ENCODE data around the gene C2orf92. TPM values are rescaled to one million over a fixed set of nuclear protein-coding genes. Genes with fewer than 3 reads are reported as not detected.

C2orf92 gene
- polyA plus RNA-seq, 2 of the 4 experiments (the other 2 are of a cell fraction): 1.1 to 2.7 TPM

GRCh38 chr2:97724946-97725688 lies 55.6 kb downstream of the C2orf92 start:
- Histone ChIP-seq H3K9me3 (peaks cover under 1% of the 10 kb centered on the region; the same call in 2 of the 3 replicates), H3K4me3 (no peak overlapping the region), H3K4me1 (peaks cover 3% of the 10 kb centered on the region; the same call in 1 of the 3 replicates), H3K27ac (no peak overlapping the region), H3K4me2 (no peak overlapping the region)
- ATAC-seq: no peak
- no peak for DNase-seq (ENCODE audit: low read depth in 1 of 2, low spot score in 1 of 2)
- POLR2A ChIA-PET: no interaction called here
- 72% methylated on average over 27 of the region's 31 CpGs for WGBS (ENCODE audit: missing lambda C conversion rate)
- CTCF ChIA-PET: interaction anchor here (0.8 to 4.2 kb wide), 3 partner anchors 16 to 25 kb away, joined by 3 to 26 read pairs (median 3); no protein-coding TSS in a partner anchor
- TF ChIP-seq PHF8 (IDR thresholded peaks at IDR 0.05; ENCODE audit: borderline replicate concordance, low read depth) (no peak), REST (IDR thresholded peaks at IDR 0.05) (no peak), NFE2L2 (conservative IDR thresholded peaks at IDR 0.05; ENCODE audit: low read length) (no peak), MAZ (IDR thresholded peaks at IDR 0.05; ENCODE audit: borderline replicate concordance, low read depth, low read length) (no peak), EP300 (IDR thresholded peaks at IDR 0.05) (no peak), POLR2AphosphoS2 (conservative IDR thresholded peaks at IDR 0.05; ENCODE audit: low read length) (no peak), RFX5 (IDR thresholded peaks at IDR 0.05) (no peak), GATA3 (IDR thresholded peaks at IDR 0.05; ENCODE audit: borderline replicate concordance) (no peak), ZFP36 (IDR thresholded peaks at IDR 0.05; ENCODE audit: borderline replicate concordance, partially characterized antibody) (no peak)
- no peak for FAIRE-seq

- Histone ChIP-seq H3K4me3 (no peak overlapping the region), H3K27ac (no peak overlapping the region), H3K4me1 (peaks cover 3% of the 10 kb centered on the region; the same call in 1 of the 3 replicates), H3K4me2 (no peak overlapping the region), H3K9me3 (peaks cover 5% of the 10 kb centered on the region; the same call in 2 of the 3 replicates)
- ATAC-seq (no peak), FAIRE-seq (no peak), DNase-seq (ENCODE audit: low read depth in 1 of 2, low spot score in 1 of 2) (no peak)
- no peak for TF ChIP-seq EHF (CRISPR knock-in tag; IDR thresholded peaks at IDR 0.05)
- TF ChIP-seq JUNB (IDR thresholded peaks at IDR 0.05): no peak
- no peak for TF ChIP-seq CHD4 (IDR thresholded peaks at IDR 0.05; ENCODE audit: borderline replicate concordance)
- no peak for TF ChIP-seq REST (IDR thresholded peaks at IDR 0.05)
- TF ChIP-seq ZFP36 (IDR thresholded peaks at IDR 0.05; ENCODE audit: borderline replicate concordance, partially characterized antibody): no peak
- TF ChIP-seq HMGXB4 (CRISPR knock-in tag; IDR thresholded peaks at IDR 0.05; ENCODE audit: borderline replicate concordance): no peak
- no peak for TF ChIP-seq NPAS2 (CRISPR knock-in tag; IDR thresholded peaks at IDR 0.05; ENCODE audit: borderline replicate concordance)
- TF ChIP-seq HOXA7 (CRISPR knock-in tag; IDR thresholded peaks at IDR 0.05): no peak
- TF ChIP-seq EP300 (IDR thresholded peaks at IDR 0.05): no peak
- no peak for TF ChIP-seq USF2 (IDR thresholded peaks at IDR 0.05)
- TF ChIP-seq KDM5A (IDR thresholded peaks at IDR 0.05): no peak
- no peak for TF ChIP-seq FOXS1 (CRISPR knock-in tag; IDR thresholded peaks at IDR 0.05)
- no peak for TF ChIP-seq RCOR1 (IDR thresholded peaks at IDR 0.05; ENCODE audit: low read depth, low read length)
- no peak for TF ChIP-seq HOXB13 (CRISPR knock-in tag; IDR thresholded peaks at IDR 0.05; ENCODE audit: low read depth)
- no peak for TF ChIP-seq CHD2 (IDR thresholded peaks at IDR 0.05; ENCODE audit: low read length, partially characterized antibody)
- 39% methylated on average over 4 of the region's 4 CpGs for WGBS (ENCODE audit: missing lambda C conversion rate)
- ChIA-PET CTCF (interaction anchor here (1.5 to 4.2 kb wide), 2 partner anchors 14 to 17 kb away, joined by 3 to 26 read pairs; no protein-coding TSS in a partner anchor), POLR2A (no interaction called here)
Measured at GRCh38 chr2:97726261-97727064, 57.0 kb downstream of the C2orf92 start.
